HG03432 (cell line): ENCODE results near the gene MYH15.

ENCODE experiments used
- ATAC-seq: cut with Tn5 transposase; IDR thresholded peaks from one replicate; pipeline ENCODE4 v1.9.1; 2021; ENCODE audit warnings: mild to moderate bottlenecking, moderate library complexity; ENCODE audit not compliant: unreplicated experiment

MYH15 gene

GRCh38 chr3:108473711-108474110 is 36.7 kb downstream of the MYH15 start:
- ATAC-seq = no peak

DNA sequence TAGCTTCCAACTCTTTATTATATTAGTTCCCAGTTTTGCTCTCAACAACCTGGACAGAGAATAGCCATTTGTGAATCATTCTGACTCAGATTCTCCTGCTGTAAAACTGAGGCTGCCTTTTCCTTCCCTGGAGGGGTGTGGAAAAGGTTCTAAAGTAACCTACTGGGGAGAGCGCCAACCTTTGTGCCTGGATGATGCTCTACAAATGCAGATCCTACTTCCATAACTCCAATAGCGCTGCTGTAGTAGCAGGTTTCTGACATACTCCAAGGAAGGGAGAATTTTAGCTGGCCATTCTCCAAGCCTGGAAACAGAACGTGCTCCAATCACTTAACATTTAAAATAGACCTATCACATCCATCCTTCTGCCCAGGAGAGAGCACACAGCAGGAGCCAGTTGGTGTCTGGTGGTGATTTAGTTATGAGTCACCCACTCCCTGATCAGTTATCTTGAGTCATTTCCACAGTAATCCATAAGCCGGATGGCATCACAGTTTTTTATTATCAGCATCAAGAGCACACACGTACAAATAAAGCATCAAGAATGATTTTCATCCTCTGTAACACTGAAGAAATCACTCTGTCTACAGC is 38.3 kb downstream of the MYH15 start:
- no peak for ATAC-seq

GRCh38 chr3:108471426-108471825 is 39.0 kb downstream of the MYH15 start:
- ATAC-seq = no peak

GRCh38 chr3:108469126-108469525 is 41.3 kb downstream of the MYH15 start:
- no peak for ATAC-seq

GRCh38 chr3:108468577-108468976 is 41.8 kb downstream of the MYH15 start:
- no peak for ATAC-seq

DNA sequence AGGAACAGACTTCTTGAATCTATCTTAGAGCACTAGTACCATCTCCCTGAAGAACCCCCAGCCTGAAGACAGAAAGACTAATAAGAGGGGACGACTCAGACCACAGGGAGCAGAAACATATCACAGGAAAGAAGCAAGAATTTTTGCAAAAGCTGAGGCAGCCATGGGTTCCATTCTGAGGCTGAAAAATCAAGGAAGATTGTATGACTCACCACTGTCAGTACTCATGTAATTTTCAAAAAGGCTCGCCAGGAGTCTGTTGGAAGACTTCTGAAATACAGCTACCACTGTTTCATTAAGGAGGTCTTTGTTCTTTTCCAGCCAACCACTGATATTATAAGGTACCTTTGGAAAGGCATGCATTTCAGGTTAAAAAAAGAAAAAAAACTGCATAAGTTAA is 47.5 kb downstream of the MYH15 start:
- ATAC-seq = no peak

DNA sequence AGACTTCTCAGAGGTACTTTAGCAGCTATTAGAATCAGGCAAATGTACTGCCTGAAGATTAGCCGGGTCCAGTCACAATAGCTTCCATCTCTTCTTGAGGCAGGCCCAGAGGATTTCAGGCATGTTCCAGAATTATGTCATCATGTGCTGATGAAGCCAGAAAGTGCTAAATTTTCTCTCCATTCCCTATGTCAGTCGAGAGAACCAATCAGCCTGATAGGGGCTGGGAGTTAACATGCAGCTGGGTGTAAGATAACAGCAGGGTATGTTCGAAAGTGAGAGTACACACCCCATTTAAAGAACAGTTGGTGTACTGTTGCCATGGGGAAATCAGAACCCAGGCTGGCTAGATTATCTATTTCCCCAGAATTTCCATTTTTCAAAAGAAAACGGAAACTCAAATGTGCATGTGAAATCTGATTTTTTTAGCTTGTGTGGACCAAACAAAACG is 48.7 kb downstream of the MYH15 start:
- ATAC-seq = peak; percentile 94

- ATAC-seq = no peak
These were observed 51.2 kb downstream of the MYH15 start for GRCh38 chr3:108459225-108459624.

DNA sequence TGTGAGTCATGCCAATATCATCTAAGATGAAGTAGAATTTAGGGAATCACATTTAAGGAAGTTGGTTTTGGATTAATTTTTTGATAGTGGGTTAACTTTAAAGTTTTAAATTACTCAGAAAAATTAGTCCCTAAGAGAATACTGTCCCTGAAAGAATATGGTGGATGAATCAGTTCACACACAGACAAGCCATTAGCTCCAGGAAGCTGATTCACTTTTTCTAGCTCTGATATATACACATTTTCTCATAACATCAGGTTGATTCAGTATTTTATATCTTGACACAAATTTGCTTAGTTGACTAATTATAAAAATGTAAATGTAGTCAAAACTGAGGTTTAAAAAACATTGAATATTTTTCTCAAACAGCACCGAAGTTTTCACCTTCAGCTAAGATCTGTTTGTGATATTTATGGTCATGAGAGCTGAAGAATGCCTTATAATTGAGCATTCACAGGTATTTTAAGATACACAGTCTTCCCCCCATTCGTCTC is 55.1 kb downstream of the MYH15 start:
- ATAC-seq = no peak

GRCh38 chr3:108453565-108453964 is 56.8 kb downstream of the MYH15 start:
- ATAC-seq = no peak

DNA sequence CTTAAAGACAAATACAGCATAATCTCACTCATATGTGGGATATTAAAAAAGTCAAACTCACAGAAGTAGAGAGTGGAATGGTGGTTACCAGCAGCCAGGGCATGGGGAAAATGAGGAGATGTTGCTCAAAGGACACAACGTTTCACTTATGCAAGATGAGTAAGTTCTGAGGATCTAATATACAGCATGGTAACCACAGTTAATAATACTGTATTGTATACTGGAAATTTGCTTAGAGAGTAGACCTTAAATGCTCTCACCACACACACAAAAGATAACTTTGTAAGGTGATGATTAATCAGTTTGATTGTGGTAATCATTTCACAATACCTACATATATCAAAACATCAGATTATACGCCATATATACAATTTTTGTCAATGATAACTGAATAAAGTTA is 60.0 kb downstream of the MYH15 start:
- no peak for ATAC-seq

- ATAC-seq = peak; percentile 82
These were observed 61.8 kb downstream of the MYH15 start for GRCh38 chr3:108448593-108448992.

DNA sequence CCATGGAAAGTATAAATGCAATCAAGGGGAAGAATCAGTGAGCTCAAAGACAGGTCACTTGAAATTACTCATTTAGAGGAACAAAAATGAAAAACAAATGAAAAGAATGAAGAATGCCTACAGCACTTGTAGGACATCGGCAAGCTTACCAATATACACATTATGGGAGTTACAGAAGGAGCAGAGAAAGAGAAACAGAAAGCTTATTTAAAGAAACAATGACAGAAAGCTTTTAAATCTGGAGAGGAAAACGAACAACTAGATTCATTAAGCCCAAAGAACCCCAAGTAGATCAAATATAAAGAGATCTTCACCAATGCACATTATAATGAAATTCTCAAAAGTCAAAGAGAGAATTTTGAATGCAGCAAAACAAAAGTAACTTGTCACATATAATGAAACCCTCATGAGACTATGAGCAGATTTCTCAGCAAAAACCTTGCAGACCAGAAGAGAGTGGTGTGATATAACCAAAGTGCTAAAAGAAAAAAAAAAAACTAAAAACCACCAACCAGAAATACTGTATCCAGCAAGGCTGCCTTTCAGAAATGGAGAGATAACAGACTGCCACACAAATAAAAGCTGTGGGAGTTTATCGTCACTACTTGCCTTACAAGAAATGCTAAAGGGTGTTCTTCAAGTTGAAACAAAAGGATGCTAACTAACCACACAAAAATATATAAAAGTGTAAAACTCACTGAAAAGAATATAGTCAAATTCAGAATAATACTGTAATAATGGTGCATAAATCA is 63.1 kb downstream of the MYH15 start:
- no peak for ATAC-seq

DNA sequence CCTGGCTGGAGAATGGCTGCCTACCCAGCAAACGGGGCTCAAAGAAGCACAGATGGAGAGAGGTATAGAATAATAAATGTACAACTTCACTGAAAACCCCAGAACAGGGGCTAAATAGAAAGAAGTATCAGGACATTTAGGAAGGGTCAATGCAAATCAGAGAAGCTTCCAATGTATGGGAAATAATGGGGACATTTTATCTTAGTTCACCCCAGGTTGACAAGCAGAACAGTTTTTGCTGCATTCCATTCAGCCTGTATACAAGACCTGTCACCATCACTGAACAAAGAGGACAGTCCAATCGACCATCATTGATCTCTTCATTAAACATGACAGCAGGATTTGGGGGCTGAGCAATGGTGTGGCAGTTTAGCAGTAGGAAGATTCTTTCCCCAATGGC is 68.1 kb downstream of the MYH15 start:
- ATAC-seq = no peak

DNA sequence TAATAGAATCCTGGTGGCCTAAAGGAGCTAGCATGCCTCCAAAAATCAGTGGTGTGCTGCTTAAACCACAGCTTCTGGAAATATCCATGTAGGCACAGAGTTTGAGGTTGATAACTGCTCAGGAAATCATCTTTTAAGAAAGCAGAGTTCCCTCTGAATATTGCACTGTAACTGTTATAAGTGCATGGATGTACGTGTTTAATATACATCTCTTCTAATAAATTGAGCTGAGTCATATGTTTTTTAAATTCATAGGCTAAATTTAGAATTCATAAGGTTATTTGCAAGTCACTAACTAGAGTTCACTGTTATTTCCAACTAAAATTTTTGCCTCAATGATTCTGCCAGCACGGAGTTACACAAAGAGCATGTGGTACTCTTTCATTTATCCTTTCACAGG is 68.9 kb downstream of the MYH15 start:
- no peak for ATAC-seq

DNA sequence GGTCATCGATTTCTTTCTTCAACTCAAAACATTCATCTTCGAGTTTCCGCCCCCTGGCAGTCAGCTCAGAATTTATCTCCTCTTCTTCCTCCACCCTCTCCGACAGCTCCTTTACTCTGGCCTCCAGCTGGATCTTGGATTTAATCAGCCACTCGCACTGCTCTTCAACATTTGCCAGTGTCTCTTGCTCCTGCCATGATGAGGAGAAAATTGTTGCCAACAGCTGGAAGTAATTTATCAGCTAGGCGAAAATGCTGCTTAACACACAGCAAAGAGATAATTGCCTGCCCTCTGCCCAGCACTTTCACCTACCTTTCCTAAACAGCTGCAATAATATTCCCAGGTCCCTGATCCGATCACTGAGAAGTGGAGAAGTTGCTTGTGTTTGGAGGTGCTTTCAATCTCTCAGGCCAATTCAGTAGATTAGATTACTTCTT is 69.3 kb downstream of the MYH15 start:
- no peak for ATAC-seq

- no peak for ATAC-seq
These were observed 71.9 kb downstream of the MYH15 start for GRCh38 chr3:108438542-108438941.

GRCh38 chr3:108437439-108437838 is 73.0 kb downstream of the MYH15 start:
- ATAC-seq = no peak

GRCh38 chr3:108433928-108434327 is 76.5 kb downstream of the MYH15 start:
- no peak for ATAC-seq

DNA sequence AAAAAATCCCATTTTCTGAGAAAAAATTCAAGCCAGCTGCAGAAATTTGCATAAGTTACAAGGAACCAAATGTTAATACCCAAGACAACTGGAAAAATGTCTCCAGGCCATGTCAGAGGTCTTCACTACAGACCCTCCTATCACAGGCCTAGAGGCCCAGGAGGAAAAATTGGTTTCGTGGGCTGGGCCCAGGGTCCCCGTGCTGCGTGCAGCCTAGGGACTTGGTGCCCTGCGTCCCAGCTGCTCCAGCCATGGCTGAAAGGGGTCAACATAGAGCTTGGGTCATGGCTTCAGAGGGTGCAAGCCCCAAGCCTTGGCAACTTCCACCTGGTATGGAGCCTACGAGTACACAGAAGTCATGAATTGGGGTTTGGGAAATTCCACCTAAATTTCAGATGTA is 78.0 kb downstream of the MYH15 start:
- ATAC-seq = no peak

- ATAC-seq = no peak
These were observed 79.9 kb downstream of the MYH15 start for GRCh38 chr3:108430540-108430939.

GRCh38 chr3:108428586-108428985 is 81.8 kb downstream of the MYH15 start:
- no peak for ATAC-seq
